Suppressor macrophage (primary cell): Measurements from ENCODE around the gene TMEM50B.
"Not testable (repeated sequence)": the region's sequence is repeated elsewhere in the genome, so short reads cannot be mapped to it uniquely, and the experiment has no call there.

Source experiments
- DNase-seq, 4 experiments: peaks; one replicate each; pipeline ENCODE4 v3.0.0-alpha.2; 2020 to 2022
- total RNA-seq, 17 experiments: gene quantifications; one replicate each; lab custom pipeline; 2026; ENCODE audit warnings: mixed read lengths in 6 of 17, inconsistent platforms in 3 of 17; lab: John Stamatoyannopoulos, UW

TMEM50B gene
- total RNA-seq: 11.4 to 52.5 (median 27.4) reads per million in 17 experiments

DNA sequence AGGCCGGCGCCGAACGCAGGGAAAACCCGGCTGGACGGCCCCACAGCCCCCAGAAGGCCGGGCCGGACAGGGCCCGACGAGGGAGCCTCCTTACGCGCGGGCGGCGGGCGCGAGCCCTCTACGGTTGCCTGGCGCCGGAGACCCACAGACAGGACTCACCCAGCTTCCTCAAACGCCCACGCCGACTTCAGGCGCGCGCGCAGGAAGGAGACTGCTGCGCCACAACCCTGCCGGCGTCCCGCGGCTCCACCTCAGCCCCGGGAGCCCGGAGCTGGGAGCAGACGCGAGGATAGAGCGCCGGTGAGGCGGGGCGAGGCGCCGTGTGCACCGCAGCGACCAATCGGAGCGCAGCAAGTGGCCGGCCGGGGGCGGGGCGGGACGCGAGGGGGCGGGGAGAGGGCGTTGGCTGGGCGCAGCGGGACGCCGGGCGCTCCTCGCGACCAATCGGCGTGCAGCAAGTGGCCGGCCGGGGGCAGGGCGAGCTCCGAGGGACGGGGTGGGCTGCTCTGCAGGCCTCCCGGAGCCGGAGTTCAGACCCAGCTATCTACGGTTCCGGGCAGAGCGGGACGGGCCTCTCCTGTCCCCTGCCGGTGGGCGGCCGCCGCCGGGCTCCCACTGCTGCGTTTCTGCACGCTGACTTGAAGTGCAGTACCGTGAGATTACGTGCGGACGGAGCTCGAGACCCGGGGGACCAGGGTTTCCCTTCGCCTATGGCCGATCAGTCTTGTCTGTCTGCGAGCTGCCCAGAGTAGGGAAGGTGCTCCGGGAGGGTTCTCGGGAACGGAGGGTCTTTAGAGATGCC, at the start of gene TMEM50B:
Gene TMEM50B (minus strand): TSS at position 296 of the 802 bp plus-strand sequence. CDS start 11,089 bp downstream, outside the sequence.
- peak; percentile 99 to 100 (median 100) for DNase-seq

DNA sequence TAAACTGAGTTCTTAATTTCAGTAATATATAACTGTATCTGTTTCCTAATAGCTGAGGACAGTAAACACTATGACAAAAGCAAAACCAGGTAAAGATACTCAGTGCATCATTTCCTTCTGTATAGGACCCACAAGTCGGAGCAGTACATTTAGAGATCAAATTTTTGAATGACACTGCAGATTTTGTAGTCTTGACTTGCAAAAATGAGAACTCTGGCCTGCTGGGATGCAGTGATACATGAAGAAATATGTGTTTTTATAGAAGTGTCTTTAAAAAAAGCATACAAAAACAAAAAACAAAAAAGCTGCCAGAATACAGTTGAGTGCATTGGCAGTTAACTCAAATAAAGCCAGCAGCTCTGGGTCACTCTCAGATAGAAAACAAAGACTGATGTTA, 43.2 kb upstream of the TMEM50B start:
- DNase-seq: no peak

DNA sequence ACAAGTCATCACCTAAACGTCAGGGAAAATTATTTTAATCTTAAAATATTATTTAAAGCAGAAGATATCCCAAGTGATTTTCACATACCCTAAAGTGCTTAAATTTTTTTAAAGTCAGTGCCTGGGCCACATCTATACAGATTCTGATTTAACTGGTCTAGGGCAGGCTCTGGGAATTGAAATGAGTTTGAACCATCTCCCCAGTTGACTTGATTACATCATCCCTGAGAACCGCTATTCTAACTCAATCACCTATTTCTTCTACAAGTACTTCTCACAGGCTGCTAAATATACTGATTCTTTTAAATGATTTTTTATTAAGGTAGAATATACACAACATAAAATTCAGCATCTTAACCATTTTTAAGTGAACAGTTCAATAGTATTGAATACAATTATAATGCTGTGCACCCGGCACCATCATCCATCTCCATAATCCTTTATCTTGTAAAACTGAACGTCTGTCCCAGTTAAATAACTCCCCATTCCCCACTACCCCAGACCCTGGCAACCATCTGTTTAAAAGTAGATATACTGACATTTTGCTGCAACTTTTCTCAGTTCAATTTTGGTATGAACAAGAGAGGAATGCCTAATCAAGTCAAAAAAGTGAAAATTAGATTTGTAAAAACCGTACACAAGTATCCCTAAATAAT, 42.7 kb upstream of the TMEM50B start:
- DNase-seq: no peak

DNA sequence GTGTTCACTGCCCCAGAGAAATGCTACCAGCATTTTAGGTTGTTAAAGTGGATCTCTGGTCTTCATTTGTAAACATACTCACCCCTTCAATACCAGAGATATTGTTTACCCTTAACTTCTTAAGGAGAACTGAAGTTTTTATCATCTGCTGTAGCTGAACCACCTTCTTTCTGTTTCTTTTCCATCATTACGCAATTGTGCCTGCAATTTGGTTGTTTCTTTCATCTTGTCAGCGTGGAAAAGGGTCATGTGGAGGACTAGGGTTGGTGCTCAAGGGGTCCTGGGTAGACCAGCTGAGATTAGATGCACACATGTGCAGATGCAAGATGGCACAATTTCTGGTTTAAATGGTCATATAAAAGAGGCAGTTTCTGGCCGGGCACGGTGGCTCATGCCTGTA, 39.1 kb upstream of the TMEM50B start:
- no peak for DNase-seq

DNA sequence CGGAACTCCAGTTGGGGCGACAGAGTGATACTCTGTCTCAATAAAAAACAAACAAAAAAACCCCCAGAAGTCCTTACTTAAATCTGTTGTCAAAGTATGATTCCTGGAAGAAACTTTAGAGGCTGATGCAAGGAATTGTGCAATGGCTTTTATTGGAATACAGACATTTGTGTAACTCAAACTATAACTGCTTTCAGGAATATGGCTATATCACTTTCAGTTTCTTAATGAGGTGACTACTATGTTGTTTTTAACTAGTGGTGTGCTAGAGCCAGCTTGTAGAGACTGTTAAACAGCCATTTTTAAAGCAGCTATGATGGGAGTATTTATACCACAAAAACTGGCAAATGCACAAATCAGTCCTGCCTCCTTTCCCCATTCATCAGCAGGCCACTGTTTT, 34.5 kb upstream of the TMEM50B start:
- DNase-seq: no peak

DNA sequence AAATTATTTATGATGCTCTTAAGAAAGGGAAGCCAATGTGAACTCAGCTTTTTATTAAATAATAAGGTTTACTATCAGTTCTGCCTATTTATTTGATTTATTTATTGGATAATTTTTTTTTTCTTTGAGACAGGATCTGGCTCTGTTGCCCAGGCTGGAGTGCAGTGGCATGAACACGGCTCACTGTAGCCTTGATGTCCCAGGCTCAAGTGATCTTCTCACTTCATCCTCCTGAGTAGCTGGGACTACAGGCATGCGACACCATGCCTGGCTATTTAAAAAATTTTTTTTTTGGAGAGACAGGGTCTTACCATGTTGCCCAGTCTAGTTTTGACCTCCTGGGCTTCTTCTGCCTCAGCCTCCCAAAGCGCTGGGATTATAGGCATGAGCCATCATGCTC, 32.7 kb upstream of the TMEM50B start:
- DNase-seq: no peak

DNA sequence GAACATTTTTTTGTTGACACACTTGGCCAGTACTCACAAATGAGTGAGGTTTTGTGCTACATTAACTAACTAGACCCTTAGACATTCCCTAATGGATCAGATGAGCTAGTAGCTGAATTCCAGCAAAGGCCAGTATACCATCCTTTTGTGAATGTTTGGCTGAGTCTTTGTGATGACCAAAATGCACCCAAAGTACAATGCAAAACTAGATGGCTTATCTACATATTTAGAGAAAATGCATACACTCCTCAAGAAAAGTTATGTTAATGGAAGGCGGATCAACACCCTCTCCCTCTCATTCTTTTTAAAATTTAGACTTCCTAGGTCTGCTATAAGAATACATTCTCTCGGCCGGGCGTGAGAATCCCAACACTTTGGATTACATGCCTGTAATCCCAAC, 31.9 kb upstream of the TMEM50B start:
- no peak for DNase-seq

DNA sequence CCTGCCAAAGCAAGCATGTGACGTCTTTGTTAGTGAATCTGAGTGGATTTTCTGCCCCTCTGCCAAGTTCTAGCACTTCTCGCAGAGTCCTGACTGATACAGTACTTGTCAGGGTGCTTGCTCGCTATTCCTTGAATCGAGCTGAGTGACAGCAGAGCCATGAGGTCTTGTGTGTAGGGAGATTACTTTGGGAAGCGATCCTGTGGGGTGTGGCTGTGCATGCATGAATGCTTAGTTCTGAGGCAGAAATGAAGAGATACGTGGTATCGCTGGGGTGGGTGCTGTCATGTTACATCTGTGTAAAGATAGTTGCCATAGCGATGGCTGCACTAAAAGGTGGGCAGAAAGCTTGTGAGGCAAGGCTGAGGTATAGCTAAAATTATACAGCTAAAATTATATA, 31.1 kb upstream of the TMEM50B start:
- no peak for DNase-seq

DNA sequence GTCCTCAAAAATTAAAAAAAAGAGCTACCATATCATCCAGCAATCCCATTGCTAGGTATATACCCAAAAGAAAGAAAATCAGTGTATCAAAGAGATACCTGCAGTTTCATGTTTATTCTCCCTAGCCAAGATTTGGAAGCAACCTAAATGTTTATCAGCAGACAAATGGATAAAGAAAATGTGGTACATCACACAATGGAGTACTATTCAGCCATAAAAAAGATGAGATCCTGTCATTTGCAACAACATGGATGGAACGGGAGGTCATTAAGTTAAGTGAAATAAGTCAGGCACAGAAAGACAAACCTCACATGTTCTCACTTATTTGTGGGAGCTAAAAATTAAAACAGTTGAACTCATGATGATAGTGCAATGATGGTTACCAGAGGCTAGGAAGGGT, 27.2 kb upstream of the TMEM50B start:
- DNase-seq: not testable (repeated sequence)

DNA sequence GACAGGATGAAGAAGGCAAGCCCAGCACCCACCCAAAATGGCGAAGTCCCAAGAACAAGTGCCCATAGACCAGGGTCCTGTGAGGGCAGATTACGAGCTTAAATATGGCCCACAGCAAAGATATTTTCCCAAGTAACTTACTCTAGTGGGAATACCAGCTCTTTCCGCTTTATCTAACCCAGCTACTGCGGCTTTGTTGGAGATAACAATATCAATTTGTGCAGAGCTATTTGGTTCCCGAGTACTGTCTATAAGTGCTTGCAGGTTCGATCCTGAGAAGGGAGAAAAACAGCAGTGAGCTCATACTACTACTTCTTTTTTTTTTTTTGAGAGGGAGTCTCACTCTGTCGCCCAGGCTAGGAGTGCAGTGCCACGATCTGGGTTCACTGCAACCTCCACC, 26.1 kb upstream of the TMEM50B start:
- no peak for DNase-seq

DNA sequence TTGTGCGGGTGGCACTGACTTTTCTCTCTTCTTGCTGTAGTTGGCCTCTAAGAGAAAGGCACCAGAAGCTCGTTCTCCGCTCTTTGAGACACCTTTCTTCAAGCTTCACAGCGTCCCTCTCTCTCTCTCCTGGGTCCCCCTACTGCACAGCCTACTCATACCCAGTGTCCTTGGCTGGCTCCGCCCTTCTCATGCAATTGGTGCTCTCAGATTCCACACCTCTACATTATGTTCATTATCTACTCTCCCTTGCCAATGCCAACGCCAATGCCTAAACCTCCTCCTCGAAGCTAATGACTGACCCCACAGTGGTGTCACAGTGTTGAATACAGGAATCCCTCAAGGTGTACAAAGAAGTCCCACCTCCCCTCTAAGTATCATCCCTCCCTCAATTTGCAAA, 16.6 kb upstream of the TMEM50B start:
- DNase-seq: no peak

DNA sequence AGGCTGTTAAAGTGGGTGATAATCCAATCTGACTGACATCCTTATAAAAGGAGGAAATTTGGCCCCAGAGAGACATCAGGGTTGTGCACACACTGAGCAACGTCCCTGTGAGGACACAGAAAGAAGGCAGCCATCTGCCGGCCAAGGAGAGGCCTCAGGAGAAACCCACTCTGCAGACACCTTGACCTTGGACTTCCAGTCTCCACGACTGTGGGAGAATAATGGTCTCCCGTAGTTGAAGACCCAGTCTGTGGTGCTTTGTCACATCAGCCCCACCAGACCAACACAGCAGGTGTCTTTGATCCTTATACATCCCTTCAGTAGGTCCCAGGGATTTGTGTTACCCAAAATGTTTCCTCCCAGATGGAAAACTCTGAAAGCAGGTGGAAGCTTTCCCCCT, 16.0 kb upstream of the TMEM50B start:
- no peak for DNase-seq

DNA sequence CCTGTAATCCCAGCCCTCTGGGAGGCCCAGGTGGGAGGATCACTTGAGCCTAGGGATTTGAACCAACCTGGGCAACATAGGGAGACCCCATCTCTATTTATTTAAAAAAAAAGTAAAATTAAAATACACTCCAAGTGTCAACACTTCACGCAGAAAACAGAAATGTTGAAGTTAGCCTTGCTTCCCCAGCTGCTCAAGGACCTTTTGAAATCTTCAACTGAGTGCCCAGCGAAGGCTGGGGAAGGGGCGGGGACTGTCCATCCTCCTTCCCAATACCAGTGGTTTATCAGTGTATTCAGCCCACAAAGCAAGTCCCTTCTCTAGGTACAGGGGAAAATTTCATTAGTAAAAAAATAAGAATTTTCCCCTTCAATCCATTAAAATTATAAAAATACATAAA, 14.0 kb upstream of the TMEM50B start:
- peak; percentile 11 to 53 (median 41) for DNase-seq

DNA sequence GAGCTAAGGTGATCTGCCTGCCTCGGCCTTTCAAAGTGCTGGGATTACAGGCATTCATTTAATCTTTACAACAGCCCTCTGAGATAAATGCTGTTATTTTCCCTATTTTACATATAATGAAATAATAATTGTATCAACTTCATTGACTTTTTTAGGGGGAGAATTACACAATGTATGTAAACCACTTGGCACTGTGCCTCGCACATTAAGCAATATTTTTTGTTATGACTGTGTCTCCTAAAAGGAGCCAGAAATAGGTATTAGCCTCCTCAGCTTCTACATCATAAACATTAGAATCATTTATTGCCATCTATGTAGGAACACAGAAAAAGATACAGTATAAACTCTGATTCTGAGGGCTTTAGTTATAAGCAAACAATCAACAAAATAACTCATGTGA, 12.8 kb upstream of the TMEM50B start:
- DNase-seq: peak in 3 of 4 experiments; percentile 32 to 48 (median 46)

DNA sequence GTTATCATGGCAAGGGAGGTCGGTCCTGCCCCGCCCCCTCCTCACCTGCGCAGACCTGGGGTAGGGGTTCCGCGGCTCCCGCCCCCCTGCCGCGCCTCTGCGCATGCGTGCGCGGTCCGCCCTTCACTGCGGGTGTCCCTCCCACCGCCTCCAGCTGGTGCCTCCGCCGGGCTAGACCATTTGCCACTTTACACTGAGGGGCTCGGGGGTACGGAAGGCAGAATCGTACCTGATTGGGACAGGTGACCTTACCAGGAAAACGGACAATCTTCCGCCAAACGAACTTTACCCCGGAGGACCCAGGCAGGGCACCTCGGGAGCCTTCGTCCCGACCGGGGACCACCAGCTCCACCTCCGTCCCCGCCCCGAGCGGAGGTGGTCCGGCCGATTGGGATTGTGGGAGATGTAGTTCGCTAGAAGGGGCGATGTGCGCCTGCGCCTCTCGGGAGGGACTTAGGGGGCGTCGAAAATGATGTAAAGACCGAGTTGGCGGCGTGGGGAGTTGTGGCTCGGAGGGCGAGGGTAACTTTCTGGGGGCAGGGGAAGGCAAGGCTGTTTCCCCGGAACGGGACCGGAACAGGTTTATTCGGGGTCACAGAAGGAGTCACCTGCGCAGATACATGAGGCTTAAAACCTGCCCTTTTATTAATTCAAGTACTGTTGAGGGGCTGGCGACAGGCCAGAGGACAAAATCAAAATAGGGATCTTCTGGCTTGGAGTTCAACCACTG, 11.8 kb upstream of the TMEM50B start, which contains the start of gene DNAJC28:
Gene DNAJC28 (minus strand): TSS at position 344 of the 730 bp plus-strand sequence. CDS start 2,323 bp downstream, outside the sequence.
- DNase-seq: peak; percentile 95 to 98 (median 98)

DNA sequence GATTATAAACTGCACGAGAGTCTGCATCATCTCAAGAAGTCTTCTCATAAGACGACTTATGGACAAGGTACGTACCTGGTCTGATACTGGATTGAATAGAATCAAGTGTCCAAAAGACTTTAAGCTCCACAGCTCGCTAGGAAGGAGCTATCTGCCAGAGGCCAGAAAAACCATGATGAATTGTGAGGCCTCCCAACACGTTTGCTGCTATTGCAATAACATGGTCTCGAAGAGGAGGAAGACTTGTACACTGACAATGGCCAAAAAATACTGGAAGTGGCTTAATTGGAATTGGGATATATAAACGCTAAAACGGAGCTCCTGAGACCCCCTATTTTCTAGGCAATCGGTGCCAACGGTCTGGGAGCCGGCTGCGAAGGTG, 11.2 kb upstream of the TMEM50B start:
- DNase-seq: peak in 2 of 4 experiments; percentile 19 to 33

DNA sequence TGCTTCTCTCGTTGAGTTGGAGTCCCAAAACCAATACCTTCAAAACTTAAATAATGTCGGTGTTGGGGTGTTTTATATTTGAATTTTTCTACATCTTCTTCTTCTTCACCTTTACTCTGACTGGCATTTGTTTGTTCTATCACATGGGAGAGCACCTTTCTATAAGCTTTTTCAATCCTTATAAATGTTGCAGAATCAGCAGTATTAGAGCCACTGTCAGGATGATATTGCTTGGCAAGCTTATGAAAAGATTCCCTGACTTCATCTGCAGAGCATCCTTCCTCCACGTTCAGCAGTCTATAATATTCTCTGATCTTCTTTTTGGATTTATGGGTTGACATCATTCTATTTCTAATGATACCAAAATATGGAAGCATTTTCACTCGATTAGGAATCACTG, 9.2 kb upstream of the TMEM50B start:
- DNase-seq: no peak

DNA sequence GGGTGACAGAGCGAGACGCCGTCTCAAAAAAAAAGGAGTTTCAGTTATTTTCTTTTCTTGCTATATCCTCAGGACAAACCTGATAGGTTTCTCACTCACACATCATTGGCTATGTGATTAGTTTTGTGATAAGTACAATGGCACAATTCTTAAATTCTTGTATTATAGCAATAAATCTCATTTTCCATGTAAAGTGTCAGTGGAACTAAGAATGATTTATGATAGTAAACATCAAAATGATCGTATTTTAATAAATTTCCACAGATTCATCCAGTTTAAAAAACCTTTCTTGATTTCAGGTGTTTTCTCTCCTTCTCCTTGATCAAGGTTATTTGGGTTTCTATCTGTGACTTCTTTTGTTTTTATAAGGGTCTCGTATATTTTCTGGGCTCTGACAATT, 8.2 kb upstream of the TMEM50B start:
- no peak for DNase-seq

DNA sequence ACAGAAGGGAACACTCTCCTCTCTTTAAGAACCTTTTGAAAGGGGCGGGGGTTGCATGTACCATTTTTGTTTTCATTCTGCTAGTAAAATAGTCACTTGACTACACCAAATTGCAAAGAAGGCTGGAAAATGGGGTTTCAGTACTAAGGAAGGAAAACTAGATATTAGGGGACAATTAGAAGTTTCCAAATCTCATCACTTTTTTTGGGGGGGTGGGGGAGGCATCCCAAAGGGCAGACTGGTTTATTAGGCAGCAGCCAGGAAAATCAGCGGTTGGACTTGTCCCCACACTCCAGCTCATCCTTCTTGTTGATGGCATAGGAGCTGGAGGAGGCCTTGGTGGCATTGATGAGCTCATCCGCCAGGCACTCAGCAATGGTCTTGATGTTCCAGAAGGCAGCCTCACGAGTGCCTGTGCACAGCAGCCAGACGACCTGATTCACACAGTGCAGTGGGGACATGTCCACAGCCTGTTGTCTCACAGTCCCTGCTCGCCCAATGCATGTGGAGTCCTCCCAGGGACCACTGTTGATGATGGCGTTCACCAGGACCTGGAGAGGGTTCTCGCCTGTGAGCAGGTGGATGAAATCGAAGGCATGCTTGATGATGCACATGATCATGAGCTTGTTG, 1.7 kb upstream of the TMEM50B start:
- DNase-seq: no peak

DNA sequence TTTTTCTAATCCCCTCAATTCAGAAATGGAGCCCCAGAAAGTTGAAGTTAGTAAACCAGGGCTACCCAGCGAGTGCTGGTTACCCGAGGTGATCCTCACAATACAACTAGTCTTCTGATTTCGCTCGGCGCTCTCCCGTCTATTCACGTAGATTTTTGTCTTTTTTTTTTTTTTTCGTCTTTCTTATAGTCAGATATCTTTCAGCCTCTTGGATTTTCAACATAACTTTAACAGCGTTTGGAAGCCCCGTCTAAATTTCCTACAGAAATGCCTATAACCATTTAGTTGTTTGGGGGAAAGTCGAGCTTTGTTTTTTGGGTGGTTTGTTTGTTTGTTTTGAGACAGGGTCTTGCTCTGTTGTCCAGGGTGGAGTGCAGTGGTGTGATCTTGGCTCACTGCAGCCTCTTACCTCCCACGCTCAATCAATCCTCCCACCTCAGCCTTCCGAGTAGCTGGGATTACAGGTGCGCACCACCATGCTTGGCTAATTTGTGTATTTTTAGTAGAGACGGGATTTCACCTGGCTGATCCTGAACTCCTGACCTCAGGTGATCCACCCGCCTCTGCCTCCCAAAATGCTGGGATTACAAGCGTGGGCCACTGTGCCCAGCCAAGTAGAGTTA, 818 bp upstream of the TMEM50B start:
- no peak for DNase-seq

DNA sequence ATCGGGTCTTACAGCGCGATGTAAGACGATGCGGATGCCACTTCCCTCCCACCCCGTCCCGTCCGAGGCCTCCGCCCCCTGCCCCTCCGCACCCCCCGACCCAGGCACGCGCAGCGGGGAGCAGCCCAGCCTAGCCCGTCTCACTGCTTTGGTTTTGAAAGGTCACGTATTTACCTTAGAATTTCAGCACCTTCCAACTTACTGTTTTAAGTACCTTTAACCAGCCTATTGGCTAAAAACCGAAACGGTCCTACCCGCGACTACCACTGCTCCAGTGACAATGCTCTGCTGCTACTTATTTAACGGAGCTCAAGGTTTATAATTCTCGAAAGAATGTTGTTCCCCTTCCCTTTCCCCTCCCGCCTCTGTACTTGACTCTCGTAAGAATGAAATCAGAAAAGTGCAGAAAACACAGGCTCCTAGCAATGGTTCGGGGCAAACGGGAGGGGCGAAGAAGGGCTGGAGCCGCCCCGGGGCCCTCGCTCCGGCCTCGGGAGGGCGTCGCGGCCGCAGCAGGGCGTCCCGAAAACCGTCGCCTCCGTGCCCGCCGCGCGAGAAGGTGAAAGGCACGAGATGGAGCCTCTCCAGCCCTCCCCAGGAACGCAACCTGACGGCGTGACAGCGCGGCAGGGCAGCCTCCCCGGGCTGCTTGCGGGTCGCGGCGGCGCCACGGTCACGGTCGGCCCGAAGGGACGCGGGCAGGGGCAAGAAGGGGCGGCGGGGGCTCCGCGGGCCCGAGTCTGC, 667 bp downstream of the TMEM50B start:
- peak; percentile 42 to 79 (median 62) for DNase-seq

DNA sequence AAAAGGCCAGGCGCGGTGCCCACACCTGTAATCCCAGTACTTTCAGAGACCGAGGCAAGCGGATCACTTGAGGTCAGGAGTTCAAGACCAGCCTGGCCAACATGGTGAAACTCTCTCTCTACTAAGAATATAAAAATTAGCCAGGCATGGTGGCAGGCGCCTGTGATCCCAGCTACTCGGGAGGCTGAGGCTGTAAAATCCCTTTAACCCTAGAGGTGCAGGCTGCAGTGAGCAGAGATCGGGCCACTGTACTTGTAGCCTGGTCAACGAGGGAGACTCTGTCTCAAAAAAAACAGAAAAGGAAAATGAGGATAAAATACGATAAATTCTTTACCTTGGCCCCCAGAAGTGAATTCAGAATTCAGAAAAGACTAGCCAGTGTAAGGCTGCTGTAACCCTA, 1.6 kb downstream of the TMEM50B start:
- DNase-seq: no peak
